Lower leg skin (tissue), 4 donors: ENCODE measurements around the gene NSG2. TPM values are rescaled to one million over a fixed set of nuclear protein-coding genes. Genes with fewer than 3 reads are reported as not detected.

ENCODE experiments used
- DNase-seq, 2 donors: peaks; one replicate each; pipeline ENCODE4 v3.0.0-alpha.2; 2019; ENCODE audit warnings: low spot score in 2 of 2
- H3K4me3 ChIP-seq: fragments of 200-600 bp; sonication (generic); 2 replicates; pipeline ENCODE4 v1.5.1; 2017; ENCODE audit warnings: mild to moderate bottlenecking, low read depth; ENCODE audit not compliant: poor library complexity, severe bottlenecking
- POLR2A ChIP-seq, 2 donors: fragments of 450-650 bp; IDR thresholded peaks; one replicate each; pipeline ENCODE4 v1.6.1; 2016 to 2017; ENCODE audit warnings: antibody characterized with exemption in 2 of 2, mild to moderate bottlenecking in 1 of 2, moderate library complexity in 1 of 2
- WGBS, 2 donors: methylation state at CpG; one replicate each; pipeline ENCODE4 v1.1.5; 2018; 5-methylcytosine and 5-hydroxymethylcytosine counted together
- intact Hi-C: fragments of 100-400 bp; cut with DNase I; formaldehyde crosslinking; loops from one replicate; pipeline ENCODE4 v1.15.0; 2023; ENCODE audit warnings: low total_unique reads
- total RNA-seq, 4 donors: library from RNA; depleted of rRNA; stranded (reverse); fragments of >200 nt; gene quantifications; one replicate each; pipeline ENCODE4 v1.1.0, GENCODE V29; 2016
- TF ChIP-seq, protein P1 (sequence below), 3 donors: fragments of 450-650 bp; IDR thresholded peaks; one replicate each; pipeline ENCODE4 v1.5.1; 2016; ENCODE audit warnings: antibody characterized with exemption in 3 of 3, mild to moderate bottlenecking in 3 of 3, moderate library complexity in 2 of 3

NSG2 gene
- total RNA-seq, 4 donors from 2014 or later: not detected

DNA sequence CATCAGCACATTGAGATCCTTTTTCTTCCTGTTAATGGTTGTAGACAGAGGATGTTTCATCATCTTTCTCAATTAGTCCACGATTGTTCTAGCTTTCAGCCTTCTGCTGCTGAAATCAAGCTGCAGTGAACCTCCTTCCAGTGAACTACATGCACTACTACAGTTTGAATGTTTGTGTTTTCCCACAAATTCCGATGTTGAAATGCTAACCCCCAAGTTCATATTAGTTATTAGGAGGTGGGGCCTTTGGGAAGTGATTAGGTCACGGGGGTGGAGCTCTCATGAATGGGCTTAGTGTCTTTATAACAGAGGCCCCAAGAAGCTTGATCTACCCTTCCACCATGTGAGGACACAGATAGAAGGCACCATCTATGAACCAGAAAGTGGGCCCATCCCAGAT lies 32.9 kb downstream of the NSG2 start:
- TF ChIP-seq, protein P1, sequence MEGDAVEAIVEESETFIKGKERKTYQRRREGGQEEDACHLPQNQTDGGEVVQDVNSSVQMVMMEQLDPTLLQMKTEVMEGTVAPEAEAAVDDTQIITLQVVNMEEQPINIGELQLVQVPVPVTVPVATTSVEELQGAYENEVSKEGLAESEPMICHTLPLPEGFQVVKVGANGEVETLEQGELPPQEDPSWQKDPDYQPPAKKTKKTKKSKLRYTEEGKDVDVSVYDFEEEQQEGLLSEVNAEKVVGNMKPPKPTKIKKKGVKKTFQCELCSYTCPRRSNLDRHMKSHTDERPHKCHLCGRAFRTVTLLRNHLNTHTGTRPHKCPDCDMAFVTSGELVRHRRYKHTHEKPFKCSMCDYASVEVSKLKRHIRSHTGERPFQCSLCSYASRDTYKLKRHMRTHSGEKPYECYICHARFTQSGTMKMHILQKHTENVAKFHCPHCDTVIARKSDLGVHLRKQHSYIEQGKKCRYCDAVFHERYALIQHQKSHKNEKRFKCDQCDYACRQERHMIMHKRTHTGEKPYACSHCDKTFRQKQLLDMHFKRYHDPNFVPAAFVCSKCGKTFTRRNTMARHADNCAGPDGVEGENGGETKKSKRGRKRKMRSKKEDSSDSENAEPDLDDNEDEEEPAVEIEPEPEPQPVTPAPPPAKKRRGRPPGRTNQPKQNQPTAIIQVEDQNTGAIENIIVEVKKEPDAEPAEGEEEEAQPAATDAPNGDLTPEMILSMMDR (IDR thresholded peaks at IDR 0.05): no peak
- no peak for TF ChIP-seq POLR2A (IDR thresholded peaks at IDR 0.05)
- DNase-seq: no peak
- no peak overlapping the region for H3K4me3 ChIP-seq
- 72 to 74% methylated on average over 3 of the region's 3 CpGs for WGBS, 2 donors
- intact Hi-C loops: no loop called here

- DNase-seq: no peak
- H3K4me3 ChIP-seq: no peak overlapping the region
- WGBS, 2 donors: 66 to 72% methylated on average over 2 of the region's 2 CpGs
- intact Hi-C loops: no loop called here
- TF ChIP-seq, protein P1 (IDR thresholded peaks at IDR 0.05): no peak
- no peak for TF ChIP-seq POLR2A (IDR thresholded peaks at IDR 0.05)
Measured at GRCh38 chr5:174082286-174082685, 36.8 kb downstream of the NSG2 start.

GRCh38 chr5:174083056-174083827 lies 37.7 kb downstream of the NSG2 start:
- no peak overlapping the region for H3K4me3 ChIP-seq
- intact Hi-C loops: no loop called here
- TF ChIP-seq POLR2A (IDR thresholded peaks at IDR 0.05): no peak
- TF ChIP-seq, protein P1 (IDR thresholded peaks at IDR 0.05): no peak
- no peak for DNase-seq
- WGBS, 2 donors: 72 to 75% methylated on average over 12 of the region's 12 CpGs

DNA sequence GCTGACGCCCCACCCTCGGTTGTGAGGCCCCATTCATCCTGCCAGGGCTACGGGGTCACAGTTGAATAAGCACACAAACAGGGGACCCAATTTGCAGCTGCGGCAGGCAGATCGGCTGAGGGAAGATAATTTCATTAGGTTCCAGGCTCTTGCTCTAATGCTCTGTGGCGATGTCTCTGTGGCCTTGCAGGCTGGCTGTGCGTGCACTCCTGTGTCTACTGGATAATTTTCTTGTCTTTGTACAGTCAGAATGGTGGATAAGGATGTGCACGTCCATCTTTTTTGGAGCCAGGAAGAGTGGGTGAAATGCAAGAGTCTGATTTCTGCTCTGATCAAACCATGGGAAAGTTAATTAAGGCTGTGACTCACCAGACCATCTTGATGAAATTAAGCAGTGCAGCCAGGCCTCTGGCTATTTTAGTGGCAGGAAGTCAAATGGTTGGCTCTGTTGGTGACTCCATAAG lies 39.2 kb downstream of the NSG2 start:
- no peak overlapping the region for H3K4me3 ChIP-seq
- TF ChIP-seq, protein P1 (IDR thresholded peaks at IDR 0.05): no peak
- no peak for TF ChIP-seq POLR2A (IDR thresholded peaks at IDR 0.05)
- WGBS, 2 donors: 60 to 67% methylated on average over 8 of the region's 8 CpGs
- DNase-seq: no peak
- intact Hi-C loops: no loop called here

- no peak for DNase-seq
- intact Hi-C loops: no loop called here
- no peak overlapping the region for H3K4me3 ChIP-seq
- 80 to 81% methylated on average over 5 of the region's 5 CpGs for WGBS, 2 donors
- TF ChIP-seq, protein P1 (IDR thresholded peaks at IDR 0.05): no peak
- no peak for TF ChIP-seq POLR2A (IDR thresholded peaks at IDR 0.05)
Measured at GRCh38 chr5:174086751-174087150, 41.2 kb downstream of the NSG2 start.
